Cardiac ventricle fibroblast (primary cell): ENCODE measurements around the gene SMC1B. TPM values are rescaled to one million over a fixed set of nuclear protein-coding genes. Genes with fewer than 3 reads are reported as not detected.

Experiments
- total RNA-seq: library from RNA; depleted of rRNA; stranded (reverse); fragments of >200 nt; gene quantifications from 2 replicates; pipeline ENCODE4 v1.2.3, GENCODE V29; 2015

SMC1B gene, protein sequence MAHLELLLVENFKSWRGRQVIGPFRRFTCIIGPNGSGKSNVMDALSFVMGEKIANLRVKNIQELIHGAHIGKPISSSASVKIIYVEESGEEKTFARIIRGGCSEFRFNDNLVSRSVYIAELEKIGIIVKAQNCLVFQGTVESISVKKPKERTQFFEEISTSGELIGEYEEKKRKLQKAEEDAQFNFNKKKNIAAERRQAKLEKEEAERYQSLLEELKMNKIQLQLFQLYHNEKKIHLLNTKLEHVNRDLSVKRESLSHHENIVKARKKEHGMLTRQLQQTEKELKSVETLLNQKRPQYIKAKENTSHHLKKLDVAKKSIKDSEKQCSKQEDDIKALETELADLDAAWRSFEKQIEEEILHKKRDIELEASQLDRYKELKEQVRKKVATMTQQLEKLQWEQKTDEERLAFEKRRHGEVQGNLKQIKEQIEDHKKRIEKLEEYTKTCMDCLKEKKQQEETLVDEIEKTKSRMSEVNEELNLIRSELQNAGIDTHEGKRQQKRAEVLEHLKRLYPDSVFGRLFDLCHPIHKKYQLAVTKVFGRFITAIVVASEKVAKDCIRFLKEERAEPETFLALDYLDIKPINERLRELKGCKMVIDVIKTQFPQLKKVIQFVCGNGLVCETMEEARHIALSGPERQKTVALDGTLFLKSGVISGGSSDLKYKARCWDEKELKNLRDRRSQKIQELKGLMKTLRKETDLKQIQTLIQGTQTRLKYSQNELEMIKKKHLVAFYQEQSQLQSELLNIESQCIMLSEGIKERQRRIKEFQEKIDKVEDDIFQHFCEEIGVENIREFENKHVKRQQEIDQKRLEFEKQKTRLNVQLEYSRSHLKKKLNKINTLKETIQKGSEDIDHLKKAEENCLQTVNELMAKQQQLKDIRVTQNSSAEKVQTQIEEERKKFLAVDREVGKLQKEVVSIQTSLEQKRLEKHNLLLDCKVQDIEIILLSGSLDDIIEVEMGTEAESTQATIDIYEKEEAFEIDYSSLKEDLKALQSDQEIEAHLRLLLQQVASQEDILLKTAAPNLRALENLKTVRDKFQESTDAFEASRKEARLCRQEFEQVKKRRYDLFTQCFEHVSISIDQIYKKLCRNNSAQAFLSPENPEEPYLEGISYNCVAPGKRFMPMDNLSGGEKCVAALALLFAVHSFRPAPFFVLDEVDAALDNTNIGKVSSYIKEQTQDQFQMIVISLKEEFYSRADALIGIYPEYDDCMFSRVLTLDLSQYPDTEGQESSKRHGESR
- not detected in 2 replicates for total RNA-seq

DNA sequence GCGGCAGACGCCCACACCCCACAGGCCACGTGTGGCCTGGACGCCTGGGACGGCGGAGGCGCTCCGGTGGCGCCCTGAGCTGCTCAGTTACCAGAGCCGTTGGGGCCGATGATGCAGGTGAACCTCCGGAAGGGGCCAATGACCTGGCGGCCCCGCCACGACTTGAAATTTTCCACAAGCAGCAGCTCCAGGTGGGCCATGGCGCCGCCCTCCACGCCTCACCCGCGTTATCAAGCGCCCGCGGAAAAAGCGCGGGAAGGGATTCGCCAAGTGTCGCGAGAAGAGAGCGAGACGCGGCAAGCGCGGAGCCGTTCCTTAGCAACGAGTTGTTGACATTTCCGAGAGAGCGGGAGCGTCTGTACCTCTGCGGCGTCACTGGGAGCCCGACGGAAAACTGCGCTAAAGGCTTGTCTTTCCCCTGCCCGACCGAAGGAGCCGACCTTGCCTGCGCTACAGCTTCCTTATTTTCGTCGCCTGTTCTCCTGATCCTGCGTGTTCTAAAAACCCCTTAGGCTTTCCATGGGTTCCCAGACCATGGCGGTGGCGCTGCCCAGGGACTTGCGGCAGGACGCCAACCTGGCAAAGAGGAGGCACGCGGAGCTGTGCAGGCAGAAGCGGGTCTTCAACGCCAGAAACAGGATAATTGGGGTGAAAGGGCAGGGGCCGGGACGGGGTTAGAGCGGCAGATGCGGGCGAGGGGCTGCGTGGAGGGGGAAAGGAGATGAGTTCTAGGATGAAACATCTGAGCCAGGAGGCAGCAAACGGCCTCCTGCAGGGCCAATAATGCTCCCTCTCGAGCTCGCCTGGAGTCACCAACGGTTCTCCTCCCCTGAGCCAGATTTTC lies at the start of gene SMC1B, which contains the start of gene RIBC2:
Gene SMC1B (minus strand): TSS at position 232 of the 844 bp plus-strand sequence. CDS start 32 bp downstream, at position 200.
Gene RIBC2 (plus strand): TSS at position 326 of the 844 bp plus-strand sequence. CDS start 194 bp downstream, at position 520.

DNA sequence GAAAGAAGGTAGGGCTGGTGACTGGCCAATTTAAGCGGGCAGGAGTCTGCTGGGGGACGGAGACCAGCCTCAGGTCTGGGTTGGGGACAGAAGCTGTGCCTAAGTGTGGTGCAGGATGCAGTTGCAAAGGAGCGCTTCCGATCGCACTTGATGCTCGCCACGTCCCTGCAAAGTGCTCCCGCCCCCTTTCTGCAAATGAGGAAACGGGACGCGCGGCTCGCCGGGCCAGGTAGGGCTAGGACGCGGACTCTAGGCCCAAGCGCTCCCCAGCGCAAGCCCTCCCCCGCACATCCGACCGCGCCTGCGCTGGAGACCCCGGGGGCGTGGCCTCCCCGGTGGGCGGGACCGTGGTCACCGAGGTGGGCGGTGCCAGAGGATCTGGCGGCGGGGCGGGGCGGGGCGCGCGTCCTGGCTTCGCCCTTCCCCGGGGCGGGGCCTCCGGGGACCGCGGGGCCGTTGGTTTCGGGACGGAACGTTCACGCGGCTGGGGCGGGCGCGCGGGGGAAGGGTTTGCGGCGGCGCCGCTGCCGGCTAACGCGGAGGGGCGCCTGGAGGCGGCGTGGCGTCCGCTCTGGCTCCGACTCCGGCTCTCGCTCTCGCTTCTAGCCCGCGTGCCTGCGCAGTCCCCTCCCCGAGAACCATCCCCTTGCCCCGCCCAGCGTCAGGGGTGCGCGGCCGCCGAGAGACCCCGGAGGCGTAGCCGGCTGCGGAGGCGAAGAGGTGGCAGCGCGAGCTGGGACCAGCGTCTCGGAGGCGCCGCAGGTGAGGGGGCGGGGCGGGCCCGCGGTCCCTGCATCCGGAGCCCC lies 103.8 kb downstream of the SMC1B start, which contains the start of gene FAM118A:
Gene FAM118A (plus strand): TSS at position 513 of the 806 bp plus-strand sequence. CDS start 12,446 bp downstream, outside the sequence.

Other genes with a start within 250 kb of the SMC1B start
- 24.8 and 46.0 TPM in 2 replicates for gene NUP50, start 249.7 kb downstream of the SMC1B start, total RNA-seq
- 25.5 and 26.4 TPM in 2 replicates for gene KIAA0930, start 172.7 kb downstream of the SMC1B start, total RNA-seq
- not detected in 2 replicates for gene UPK3A, start 128.7 kb downstream of the SMC1B start, total RNA-seq
- gene FAM118A, start 103.7 kb downstream of the SMC1B start, total RNA-seq: 7.5 and 15.7 TPM in 2 replicates
- gene RIBC2, start 94 bp upstream of the SMC1B start, total RNA-seq: 0.25 and 0.59 TPM in 2 replicates
- gene FBLN1, start 89.3 kb upstream of the SMC1B start, total RNA-seq: 230 and 255 TPM in 2 replicates